ENCODE results near the gene PAX8.

PAX8 gene

DNA sequence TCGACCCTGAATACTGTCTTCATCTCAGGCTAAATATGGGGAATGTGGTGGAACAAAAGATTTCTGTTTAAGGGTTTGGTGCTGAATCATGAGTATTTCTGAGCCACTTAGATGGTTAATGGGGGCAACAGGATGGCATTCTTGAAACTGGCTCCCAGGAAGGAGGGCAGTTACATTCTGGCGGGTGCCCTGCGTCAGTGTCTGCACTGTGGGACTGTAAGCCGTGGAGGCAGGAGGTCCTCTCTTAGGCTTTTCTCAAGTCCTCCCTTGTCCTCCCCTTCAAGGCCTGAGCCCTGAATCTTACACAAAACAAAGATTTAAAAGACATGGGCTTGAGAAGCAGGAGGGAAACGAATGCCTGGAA, 59.2 kb downstream of the PAX8 start:
- DNase-seq = no peak

GRCh38 chr2:113219092-113219441, 59.7 kb downstream of the PAX8 start:
- DNase-seq = no peak

GRCh38 chr2:113218283-113219091, 60.2 kb downstream of the PAX8 start:
- DNase-seq = no peak

DNA sequence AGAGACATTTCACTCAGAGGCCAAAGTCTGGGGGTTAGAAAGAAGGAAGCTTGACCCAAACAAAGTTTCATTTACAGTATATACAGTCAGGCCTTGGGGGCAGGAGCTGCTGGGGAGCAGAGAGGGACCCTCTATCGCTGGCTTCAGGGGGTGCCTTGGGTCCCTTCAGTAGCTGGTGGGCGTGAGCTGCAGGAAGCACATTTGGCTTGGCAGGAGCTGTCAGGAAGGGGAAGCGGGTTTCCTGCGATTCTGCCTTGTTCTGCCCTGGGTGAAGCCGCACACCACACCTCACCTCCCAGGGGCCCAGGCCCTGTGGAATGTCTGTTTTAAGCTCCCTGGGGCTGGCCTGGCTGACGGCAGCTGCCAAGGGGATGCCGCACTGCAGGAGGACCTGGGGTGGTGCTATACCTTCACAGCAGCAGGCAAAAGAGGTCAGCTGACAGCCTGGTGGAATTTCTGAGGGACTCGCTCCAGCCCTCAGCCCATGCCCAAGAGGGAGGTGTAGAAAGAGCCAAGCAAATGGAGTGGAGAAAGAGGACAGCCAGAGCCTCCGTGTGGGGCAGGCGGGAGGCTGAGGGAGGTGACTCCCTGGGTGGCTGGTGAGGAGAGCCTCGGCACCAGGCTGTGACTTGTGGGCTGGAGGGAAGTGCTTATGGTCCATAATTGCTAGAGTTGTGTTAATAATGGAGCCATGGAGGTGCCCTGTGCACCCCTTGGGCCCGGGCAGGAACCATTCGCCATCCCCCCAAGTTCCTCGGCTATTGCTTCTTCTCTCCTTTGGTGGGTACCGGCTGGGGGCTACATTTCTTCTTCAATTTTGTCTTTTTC, 61.1 kb downstream of the PAX8 start:
- no peak for DNase-seq

- no peak for DNase-seq
Measured at GRCh38 chr2:113216891-113217454, 61.7 kb downstream of the PAX8 start.

- no peak for DNase-seq
Measured at GRCh38 chr2:113216321-113216720, 62.4 kb downstream of the PAX8 start.

DNA sequence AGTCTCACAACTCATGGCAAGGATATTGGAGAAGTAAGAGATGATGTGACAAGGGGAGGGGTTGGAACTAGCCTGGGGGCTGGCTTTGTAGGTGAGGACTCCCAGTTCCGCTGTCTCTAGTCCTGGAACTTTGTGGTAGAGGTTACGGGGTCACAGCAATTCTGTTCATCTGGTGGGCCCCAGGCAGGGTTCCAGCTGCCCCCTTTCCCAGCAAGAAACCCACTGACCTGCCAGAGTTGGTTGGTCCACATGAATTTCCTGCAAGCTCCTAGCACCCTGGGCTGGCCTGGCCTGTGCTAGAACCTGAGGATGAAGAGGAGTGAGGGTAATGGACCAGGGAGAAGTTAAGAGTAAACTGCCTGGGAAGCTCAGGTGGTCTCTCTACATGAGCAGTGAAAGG, 63.7 kb downstream of the PAX8 start:
- no peak for DNase-seq

DNA sequence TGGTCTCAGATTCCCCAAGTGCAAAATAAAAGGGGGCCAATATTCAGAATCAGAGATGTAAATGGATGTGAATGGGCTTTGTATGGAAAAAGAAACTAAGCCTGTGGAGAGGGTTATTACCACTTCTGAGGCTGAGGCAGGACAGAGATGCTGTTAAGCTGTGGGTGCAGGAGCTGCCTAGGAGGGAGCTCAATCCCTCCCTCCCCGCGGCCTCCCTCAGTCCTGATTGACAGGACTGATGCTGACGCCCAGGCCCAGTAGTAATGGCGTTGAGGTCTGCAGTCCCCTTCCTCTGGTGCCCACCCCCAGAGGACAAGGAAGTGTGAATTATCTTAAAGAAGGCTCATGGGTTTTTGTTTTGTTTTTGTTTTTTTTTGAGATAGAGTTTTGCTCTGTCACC, 64.6 kb downstream of the PAX8 start:
- DNase-seq = no peak

GRCh38 chr2:113213061-113213930, 65.4 kb downstream of the PAX8 start:
- no peak for DNase-seq

- DNase-seq = no peak
Measured at GRCh38 chr2:113212245-113213060, 66.3 kb downstream of the PAX8 start.

GRCh38 chr2:113211226-113212105, 67.3 kb downstream of the PAX8 start:
- no peak for DNase-seq

GRCh38 chr2:113209646-113210171, 69.0 kb downstream of the PAX8 start:
- no peak for DNase-seq

- no peak for DNase-seq
Measured at GRCh38 chr2:113209011-113209645, 69.6 kb downstream of the PAX8 start.

DNA sequence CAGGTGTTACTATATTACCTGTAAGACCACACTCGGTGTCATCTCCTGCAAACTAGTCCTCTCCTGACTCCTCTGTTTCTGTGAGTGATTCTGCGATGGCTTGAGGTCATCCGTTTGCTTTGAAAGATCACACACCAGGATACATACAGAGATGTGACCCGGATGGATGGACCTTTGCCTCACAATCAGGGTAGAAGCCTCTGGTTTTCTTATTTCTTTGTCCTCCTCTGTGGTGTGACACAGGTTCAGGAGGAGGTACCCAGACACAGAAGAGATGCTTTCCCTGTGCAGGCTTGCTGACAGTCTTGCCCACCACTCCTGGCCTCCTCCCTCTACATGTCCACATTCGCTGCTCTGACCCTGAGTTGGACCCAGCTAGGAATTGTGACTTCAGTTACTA, 70.3 kb downstream of the PAX8 start:
- DNase-seq = no peak

- DNase-seq = no peak
Measured at GRCh38 chr2:113207021-113207420, 71.7 kb downstream of the PAX8 start.

DNA sequence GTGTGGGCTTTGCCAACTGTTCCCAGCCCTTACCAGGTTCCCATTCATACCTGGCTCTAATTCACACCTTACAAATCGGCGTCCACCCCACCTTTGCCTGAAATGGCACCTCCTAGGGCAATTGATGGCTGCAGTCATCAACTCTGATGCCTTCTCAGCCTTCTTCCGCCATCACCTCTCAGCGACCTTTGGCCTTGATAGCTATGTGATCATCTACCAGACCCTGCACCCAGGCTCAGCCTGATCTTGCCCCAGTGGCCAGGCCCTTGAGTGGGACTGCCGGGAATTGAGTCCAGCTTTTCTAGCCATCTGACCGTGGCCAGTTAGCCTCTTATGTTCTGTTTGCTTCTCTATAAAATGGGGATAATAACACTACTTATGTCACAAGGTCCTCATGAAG, 72.5 kb downstream of the PAX8 start:
- DNase-seq = no peak

DNA sequence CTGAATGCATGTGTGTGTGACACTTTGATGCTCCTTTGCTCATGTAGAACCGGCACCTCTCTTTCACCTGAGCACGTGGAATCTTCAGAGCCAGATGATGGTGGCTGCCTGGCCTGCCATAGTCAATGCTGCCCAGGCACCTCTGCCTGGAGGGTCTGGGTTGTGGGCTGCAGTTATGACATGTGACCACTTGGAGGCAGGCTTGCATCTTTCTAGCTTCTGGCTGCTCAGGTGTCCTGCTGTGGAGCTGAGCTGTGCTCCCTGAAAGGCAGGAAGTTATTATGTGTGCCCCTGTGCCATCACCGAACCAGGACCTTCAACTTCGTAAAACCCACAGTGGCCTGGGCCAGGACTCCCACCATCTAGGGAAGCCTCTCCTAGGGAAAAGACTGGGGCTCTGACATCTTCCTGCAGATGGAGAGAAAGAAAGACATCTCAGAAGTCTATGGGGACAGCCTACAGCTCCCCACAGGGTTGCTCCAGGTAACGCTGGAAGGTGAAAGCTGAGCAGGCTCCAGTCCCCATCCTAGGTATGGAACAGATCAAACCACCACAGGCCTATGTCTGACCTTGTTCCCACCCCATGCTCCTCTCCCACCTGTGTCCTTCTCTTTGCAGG, 74.7 kb downstream of the PAX8 start:
- DNase-seq = peak; percentile 70 to 73

GRCh38 chr2:113203217-113203530, 75.5 kb downstream of the PAX8 start:
- no peak for DNase-seq

DNA sequence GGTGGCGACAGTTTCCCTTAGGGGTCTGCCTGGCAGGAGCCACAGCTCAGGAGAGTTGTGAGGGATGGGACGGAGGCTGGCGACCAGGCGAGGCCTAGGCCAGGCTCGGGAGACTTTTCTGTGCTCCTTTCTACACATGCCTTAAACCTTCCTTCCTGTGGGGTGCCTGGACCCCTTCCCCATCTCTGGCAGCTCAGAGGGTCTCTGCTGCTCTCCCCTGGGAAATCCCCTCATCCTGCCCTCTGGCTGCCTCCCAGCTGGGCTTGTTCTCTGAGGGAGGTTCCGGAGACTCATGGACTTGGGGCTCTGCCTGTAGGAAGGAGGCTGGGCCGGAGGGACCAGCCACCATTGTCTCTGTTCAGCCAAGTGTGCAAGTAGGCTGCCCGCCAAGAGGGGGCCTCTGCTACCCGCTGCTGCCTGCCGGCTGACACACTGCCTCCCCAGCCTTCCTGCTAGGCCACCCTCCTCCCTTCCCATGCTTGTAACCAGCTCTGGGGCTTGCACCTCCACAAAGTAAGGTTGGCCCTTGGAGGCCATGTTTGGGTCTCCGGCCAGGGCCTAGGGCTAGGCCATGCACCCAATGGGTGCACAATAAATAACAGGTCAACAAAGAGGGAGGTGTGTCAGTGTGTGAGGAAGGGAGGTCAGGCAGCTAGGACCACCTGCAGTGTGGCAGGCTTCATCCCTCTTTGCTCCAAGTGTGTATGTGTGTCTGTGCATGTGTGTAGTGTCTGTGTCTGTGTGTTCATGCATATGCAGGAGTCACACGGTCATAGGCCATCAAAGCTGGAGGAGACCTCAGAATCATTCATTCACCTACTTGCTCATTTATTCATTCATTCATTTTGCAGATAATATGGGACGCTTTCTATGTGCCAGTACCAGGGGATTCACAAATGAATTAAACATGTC, 76.2 kb downstream of the PAX8 start:
- DNase-seq = no peak

Data from activated CD4-positive, alpha-beta T cell treated with anti-CD3 and anti-CD28 coated beads, Interleukin-2, amount 50 U/mL, for 4 hours (primary cell).